ENCODE measurements around the gene FITM1. TPM values are rescaled to one million over a fixed set of nuclear protein-coding genes. Genes with fewer than 3 reads are reported as not detected.

Gene FITM1
- polyA plus RNA-seq, 1 donor from 2014 or later, result 0.88 TPM

GRCh38 chr14:24093901-24094840, 36.3 kb upstream of the FITM1 start, which contains the start of gene PCK2:
PCK2 (plus strand) TSS chr14:24094311; CDS start chr14:24094406, 95 bp downstream.
- peaks cover 16% of the 10 kb centered on the region for H3K27me3 ChIP-seq (ENCODE audit: insufficient read depth, low read depth, low read length)
- H3K36me3 ChIP-seq (ENCODE audit: insufficient read depth, low read length), result no peaks in the 10 kb centered on the region
- no peaks in the 10 kb centered on the region for H3K9me2 ChIP-seq (ENCODE audit: insufficient read depth, low read length)
- no peaks in the 10 kb centered on the region for H4K20me1 ChIP-seq (ENCODE audit: insufficient read depth)
- H3K9me3 ChIP-seq (ENCODE audit: low read length), result no peaks in the 10 kb centered on the region
- H3K27ac ChIP-seq (ENCODE audit: low read length), result peak within 1 kb of the TSS; percentile 20
- H3K79me2 ChIP-seq (replicated peaks; ENCODE audit: insufficient read depth, low read length), result no peaks in the 10 kb centered on the region
- peak within 1 kb of the TSS; percentile 60 for H3K9ac ChIP-seq (ENCODE audit: low read length)
- H3F3A ChIP-seq (ENCODE audit: insufficient read depth, low read length, poor library complexity, severe bottlenecking), result no peaks in the 10 kb centered on the region
- TF ChIP-seq REST (IDR thresholded peaks at IDR 0.05; ENCODE audit: borderline replicate concordance) (peak; percentile 36), EZH2 (IDR thresholded peaks at IDR 0.05; ENCODE audit: borderline replicate concordance, insufficient read depth, low read length, poor library complexity, severe bottlenecking) (no peak), RAD21 (conservative IDR thresholded peaks at IDR 0.05) (peak; percentile 18), CTCF (IDR thresholded peaks at IDR 0.05; ENCODE audit: poor library complexity, severe bottlenecking) (peak; percentile 44), SMC3 (conservative IDR thresholded peaks at IDR 0.05; ENCODE audit: poor library complexity) (peak; percentile 43), POLR2AphosphoS5 (IDR thresholded peaks at IDR 0.05) (no peak), EP300 (conservative IDR thresholded peaks at IDR 0.05; ENCODE audit: poor library complexity, severe bottlenecking) (no peak), TAF1 (IDR thresholded peaks at IDR 0.05; ENCODE audit: low read depth) (no peak), MXI1 (conservative IDR thresholded peaks at IDR 0.05; ENCODE audit: poor library complexity, severe bottlenecking) (peak; percentile 24)
- peak within 1 kb of the TSS; percentile 40 for H2AFZ ChIP-seq (ENCODE audit: low read depth, low read length)
- H3K4me3 ChIP-seq (ENCODE audit: low read length), result peak within 1 kb of the TSS; percentile 73
- H3K4me2 ChIP-seq (ENCODE audit: low read length), result no peak within 1 kb of the TSS

GRCh38 chr14:24094841-24095270, 35.6 kb upstream of the FITM1 start:
- peaks cover 16% of the 10 kb centered on the region for H3K27me3 ChIP-seq (ENCODE audit: insufficient read depth, low read depth, low read length)
- no peaks in the 10 kb centered on the region for H3K79me2 ChIP-seq (replicated peaks; ENCODE audit: insufficient read depth, low read length)
- H3K4me2 ChIP-seq (ENCODE audit: low read length), result no peak overlapping the region
- TF ChIP-seq TAF1 (IDR thresholded peaks at IDR 0.05; ENCODE audit: low read depth) (no peak), SMC3 (conservative IDR thresholded peaks at IDR 0.05; ENCODE audit: poor library complexity) (no peak), CTCF (IDR thresholded peaks at IDR 0.05; ENCODE audit: poor library complexity, severe bottlenecking) (no peak), EP300 (conservative IDR thresholded peaks at IDR 0.05; ENCODE audit: poor library complexity, severe bottlenecking) (no peak), POLR2AphosphoS5 (IDR thresholded peaks at IDR 0.05) (no peak), RAD21 (conservative IDR thresholded peaks at IDR 0.05) (no peak), EZH2 (IDR thresholded peaks at IDR 0.05; ENCODE audit: borderline replicate concordance, insufficient read depth, low read length, poor library complexity, severe bottlenecking) (no peak), REST (IDR thresholded peaks at IDR 0.05; ENCODE audit: borderline replicate concordance) (no peak), MXI1 (conservative IDR thresholded peaks at IDR 0.05; ENCODE audit: poor library complexity, severe bottlenecking) (no peak)
- no peak overlapping the region for H2AFZ ChIP-seq (ENCODE audit: low read depth, low read length)
- no peaks in the 10 kb centered on the region for H3K36me3 ChIP-seq (ENCODE audit: insufficient read depth, low read length)
- no peaks in the 10 kb centered on the region for H4K20me1 ChIP-seq (ENCODE audit: insufficient read depth)
- no peaks in the 10 kb centered on the region for H3K9me3 ChIP-seq (ENCODE audit: low read length)
- no peaks in the 10 kb centered on the region for H3F3A ChIP-seq (ENCODE audit: insufficient read depth, low read length, poor library complexity, severe bottlenecking)
- peak overlapping the region; percentile 73 for H3K4me3 ChIP-seq (ENCODE audit: low read length)
- H3K27ac ChIP-seq (ENCODE audit: low read length), result no peak overlapping the region
- H3K9ac ChIP-seq (ENCODE audit: low read length), result peak overlapping the region; percentile 60
- no peaks in the 10 kb centered on the region for H3K9me2 ChIP-seq (ENCODE audit: insufficient read depth, low read length)

All from neural cell (in vitro differentiated cells).